ENCODE data around the gene KRTAP5-3. TPM values are rescaled to one million over a fixed set of nuclear protein-coding genes. Genes with fewer than 3 reads are reported as not detected.

KRTAP5-3 gene
- total RNA-seq, 4 donors from 2014 or later: not detected

GRCh38 chr11:1637628-1638027, 29.4 kb upstream of the KRTAP5-3 start:
- TF ChIP-seq, protein P1, sequence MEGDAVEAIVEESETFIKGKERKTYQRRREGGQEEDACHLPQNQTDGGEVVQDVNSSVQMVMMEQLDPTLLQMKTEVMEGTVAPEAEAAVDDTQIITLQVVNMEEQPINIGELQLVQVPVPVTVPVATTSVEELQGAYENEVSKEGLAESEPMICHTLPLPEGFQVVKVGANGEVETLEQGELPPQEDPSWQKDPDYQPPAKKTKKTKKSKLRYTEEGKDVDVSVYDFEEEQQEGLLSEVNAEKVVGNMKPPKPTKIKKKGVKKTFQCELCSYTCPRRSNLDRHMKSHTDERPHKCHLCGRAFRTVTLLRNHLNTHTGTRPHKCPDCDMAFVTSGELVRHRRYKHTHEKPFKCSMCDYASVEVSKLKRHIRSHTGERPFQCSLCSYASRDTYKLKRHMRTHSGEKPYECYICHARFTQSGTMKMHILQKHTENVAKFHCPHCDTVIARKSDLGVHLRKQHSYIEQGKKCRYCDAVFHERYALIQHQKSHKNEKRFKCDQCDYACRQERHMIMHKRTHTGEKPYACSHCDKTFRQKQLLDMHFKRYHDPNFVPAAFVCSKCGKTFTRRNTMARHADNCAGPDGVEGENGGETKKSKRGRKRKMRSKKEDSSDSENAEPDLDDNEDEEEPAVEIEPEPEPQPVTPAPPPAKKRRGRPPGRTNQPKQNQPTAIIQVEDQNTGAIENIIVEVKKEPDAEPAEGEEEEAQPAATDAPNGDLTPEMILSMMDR (IDR thresholded peaks at IDR 0.05): no peak
- no peak for DNase-seq (ENCODE audit: low spot score)
- no peak for ATAC-seq (ENCODE audit: low FRiP score)

- TF ChIP-seq, protein P1 (IDR thresholded peaks at IDR 0.05): no peak
- DNase-seq (ENCODE audit: low spot score) (no peak), ATAC-seq (ENCODE audit: low FRiP score) (no peak)
These were observed 28.2 kb upstream of the KRTAP5-3 start for GRCh38 chr11:1636291-1636950.

GRCh38 chr11:1633864-1634263, 25.6 kb upstream of the KRTAP5-3 start:
- ATAC-seq (ENCODE audit: low FRiP score) (no peak), DNase-seq (ENCODE audit: low spot score) (no peak)
- TF ChIP-seq, protein P1 (IDR thresholded peaks at IDR 0.05): no peak

- DNase-seq (ENCODE audit: low spot score) (no peak), ATAC-seq (ENCODE audit: low FRiP score) (no peak)
- TF ChIP-seq, protein P1 (IDR thresholded peaks at IDR 0.05): no peak
These were observed 23.9 kb upstream of the KRTAP5-3 start for GRCh38 chr11:1632053-1632714.

GRCh38 chr11:1631066-1631568, 22.9 kb upstream of the KRTAP5-3 start:
- TF ChIP-seq, protein P1 (IDR thresholded peaks at IDR 0.05): no peak
- DNase-seq (ENCODE audit: low spot score): no peak
- ATAC-seq (ENCODE audit: low FRiP score): no peak

GRCh38 chr11:1630271-1630670, 22.0 kb upstream of the KRTAP5-3 start:
- TF ChIP-seq, protein P1 (IDR thresholded peaks at IDR 0.05): no peak
- DNase-seq (ENCODE audit: low spot score) (no peak), ATAC-seq (ENCODE audit: low FRiP score) (no peak)
